GM12872 (cell line): ENCODE data around the gene DGKI.

ENCODE experiments used
- CTCF ChIP-seq: IDR thresholded peaks from 3 replicates; pipeline ENCODE4 v1.5.1; 2011; ENCODE audit warnings: low read depth, mild to moderate bottlenecking, low read length, moderate library complexity; ENCODE audit not compliant: insufficient read depth

The DGKI gene

GRCh38 chr7:137633133-137633532 is 213.6 kb downstream of the DGKI start:
- no peak for TF ChIP-seq CTCF

GRCh38 chr7:137628216-137628615 is 218.6 kb downstream of the DGKI start:
- TF ChIP-seq CTCF, result no peak

GRCh38 chr7:137626469-137627067 is 220.2 kb downstream of the DGKI start:
- TF ChIP-seq CTCF, result peak; percentile 88

GRCh38 chr7:137625197-137625596 is 221.6 kb downstream of the DGKI start:
- no peak for TF ChIP-seq CTCF

GRCh38 chr7:137619181-137619580 is 227.6 kb downstream of the DGKI start:
- no peak for TF ChIP-seq CTCF

- TF ChIP-seq CTCF, result no peak
Measured at GRCh38 chr7:137618748-137619147, 228.0 kb downstream of the DGKI start.

GRCh38 chr7:137613006-137613525 is 233.7 kb downstream of the DGKI start:
- no peak for TF ChIP-seq CTCF
